ENCODE results near the gene ACTG1.

DNA sequence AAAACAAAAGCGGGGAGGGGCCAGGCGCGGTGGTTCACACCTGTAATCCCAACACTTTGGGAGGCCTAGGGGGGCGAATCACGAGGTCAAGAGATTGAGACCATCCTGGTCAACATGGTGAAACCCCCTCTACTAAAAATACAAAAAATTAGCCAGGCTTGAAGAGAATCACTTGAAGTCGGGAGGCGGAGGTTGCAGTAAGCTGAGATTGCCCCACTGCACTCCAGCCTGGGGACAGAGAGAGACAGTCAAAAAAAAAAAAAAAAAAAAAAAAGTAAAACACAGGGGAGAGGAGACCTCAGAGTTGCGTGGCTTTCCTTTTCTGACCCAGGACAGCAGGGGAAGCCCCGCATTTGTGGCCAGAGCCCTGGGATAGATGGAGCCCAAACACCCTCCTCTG is 19.9 kb downstream of the ACTG1 start:
- TF ChIP-seq, protein P1, sequence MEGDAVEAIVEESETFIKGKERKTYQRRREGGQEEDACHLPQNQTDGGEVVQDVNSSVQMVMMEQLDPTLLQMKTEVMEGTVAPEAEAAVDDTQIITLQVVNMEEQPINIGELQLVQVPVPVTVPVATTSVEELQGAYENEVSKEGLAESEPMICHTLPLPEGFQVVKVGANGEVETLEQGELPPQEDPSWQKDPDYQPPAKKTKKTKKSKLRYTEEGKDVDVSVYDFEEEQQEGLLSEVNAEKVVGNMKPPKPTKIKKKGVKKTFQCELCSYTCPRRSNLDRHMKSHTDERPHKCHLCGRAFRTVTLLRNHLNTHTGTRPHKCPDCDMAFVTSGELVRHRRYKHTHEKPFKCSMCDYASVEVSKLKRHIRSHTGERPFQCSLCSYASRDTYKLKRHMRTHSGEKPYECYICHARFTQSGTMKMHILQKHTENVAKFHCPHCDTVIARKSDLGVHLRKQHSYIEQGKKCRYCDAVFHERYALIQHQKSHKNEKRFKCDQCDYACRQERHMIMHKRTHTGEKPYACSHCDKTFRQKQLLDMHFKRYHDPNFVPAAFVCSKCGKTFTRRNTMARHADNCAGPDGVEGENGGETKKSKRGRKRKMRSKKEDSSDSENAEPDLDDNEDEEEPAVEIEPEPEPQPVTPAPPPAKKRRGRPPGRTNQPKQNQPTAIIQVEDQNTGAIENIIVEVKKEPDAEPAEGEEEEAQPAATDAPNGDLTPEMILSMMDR (IDR thresholded peaks at IDR 0.05) = no peak
- no peak for TF ChIP-seq EZH2 (IDR thresholded peaks at IDR 0.05; ENCODE audit: borderline replicate concordance, insufficient read depth, low read depth, low read length, poor library complexity, severe bottlenecking)

Measured in B cell (primary cell).